Left lung (tissue), 14 donors: ENCODE results near the gene FOLR1. TPM values are rescaled to one million over a fixed set of nuclear protein-coding genes. Genes with fewer than 3 reads are reported as not detected.
"Not testable (repeated sequence)": the region's sequence is repeated elsewhere in the genome, so short reads cannot be mapped to it uniquely, and the experiment has no call there.

Source experiments
- ATAC-seq: fragments of 200-7000 bp; cut with Tn5 transposase; one replicate; pipeline ENCODE4 v1.9.1; 2020; ENCODE audit warnings: moderate library complexity
- DNase-seq, 4 donors: peaks; one replicate each; pipeline ENCODE4 v3.0.0-alpha.2; 2013 to 2020
- H3K27ac ChIP-seq, 2 donors: fragments of 200-600 bp; sonication (generic) in 1 of 2; one replicate each; pipeline versions ENCODE4 v1.5.0 to v1.8.0; 2020 to 2021
- H3K27me3 ChIP-seq, 2 donors: fragments of 200-600 bp; sonication (generic) in 1 of 2; one replicate each; pipeline versions ENCODE4 v1.5.0 to v1.8.0; 2020 to 2021
- H3K36me3 ChIP-seq, 2 donors: fragments of 200-600 bp; sonication (generic) in 1 of 2; one replicate each; pipeline versions ENCODE4 v1.5.0 to v1.8.0; 2020 to 2021
- H3K4me1 ChIP-seq, 2 donors: fragments of 200-600 bp; one replicate each; pipeline ENCODE4 v1.8.0; 2021
- H3K4me3 ChIP-seq, 2 donors: fragments of 200-600 bp; sonication (generic) in 1 of 2; one replicate each; pipeline versions ENCODE4 v1.5.0 to v1.8.0; 2020 to 2021; ENCODE audit warnings: mild to moderate bottlenecking in 1 of 2
- H3K9me3 ChIP-seq, 2 donors: fragments of 200-600 bp; sonication (generic) in 1 of 2; one replicate each; pipeline versions ENCODE4 v1.5.0 to v1.8.0; 2020 to 2021
- CTCF ChIP-seq, 2 donors: fragments of 200-600 bp; sonication (generic) in 1 of 2; IDR thresholded peaks; one replicate each; pipeline versions ENCODE4 v1.5.0 to v1.8.0; 2021; ENCODE audit warnings: antibody characterized with exemption in 2 of 2
- intact Hi-C, 2 donors: fragments of 100-400 bp; cut with DNase I; formaldehyde crosslinking; loops; one replicate each; pipeline versions ENCODE4 v1.11.2 to v1.14.2; 2022
- long read RNA-seq, 12 donors: library from polyadenylated mRNA in 2 of 12; unstranded in 2 of 12; transcript quantifications; one replicate each; pipeline ENCODE4 v2.0.0 and lab custom pipeline, GENCODE V29; 2019 to 2026
- polyA plus RNA-seq, 6 donors: library from polyadenylated mRNA; unstranded; fragments of 120-200 nt; gene quantifications; one replicate each; pipeline ENCODE4 v1.2.1, GENCODE V29; 2013; ENCODE audit not compliant: insufficient read length in 6 of 6
- total RNA-seq, 2 donors: library from RNA; stranded (reverse); fragmentation: NEBNext Ultra II Directional; extraction: Animal tissue kit (Norgen Biotek cat#: 25700); gene quantifications; one replicate each; pipeline ENCODE4 v1.2.1, GENCODE V29; 2021
- donor health status: DM: no; HTN: yes; CAD: no.
- donor health status: DM: no; HTN: no; CAD: no.

Gene FOLR1
- total RNA-seq = 100 to 1,000 TPM in 1 of 2 donors, 10 to 100 TPM in 1; 80.8 to 409 TPM
- 10 to 100 TPM; 53.5 to 88.6 (median 64.4) TPM for polyA plus RNA-seq
- long read RNA-seq, donor 1, transcript FOLR1-201 (5 exons, 1,130 nt) = minor isoform, 16 of 72 reads
- long read RNA-seq, donor 1, transcript FOLR1-204 (6 exons, 1,061 nt) = minor isoform, 16 of 72 reads
- long read RNA-seq, donor 1, transcript FOLR1-202 (4 exons, 996 nt) = major isoform, 21 of 72 reads
- long read RNA-seq, donor 1, partial matches to known transcripts = 18 of 72 reads
- long read RNA-seq, donor 1, other reads (novel, unspliced or antisense) = 0 of 72 reads
- long read RNA-seq, donor 2, transcript FOLR1-204 (6 exons, 1,061 nt) = minor isoform, 5 of 33 reads
- long read RNA-seq, donor 2, transcript FOLR1-201 (5 exons, 1,130 nt) = minor isoform, 5 of 33 reads
- long read RNA-seq, donor 2, transcript FOLR1-202 (4 exons, 996 nt) = major isoform, 9 of 33 reads
- long read RNA-seq, donor 2, partial matches to known transcripts = 14 of 33 reads
- long read RNA-seq, donor 2, other reads (novel, unspliced or antisense) = 0 of 33 reads
- long read RNA-seq, donor 3, transcript FOLR1-201 (5 exons, 1,130 nt) = minor isoform, 5 of 24 reads
- long read RNA-seq, donor 3, transcript FOLR1-202 (4 exons, 996 nt) = major isoform, 11 of 24 reads
- long read RNA-seq, donor 3, transcript FOLR1-204 (6 exons, 1,061 nt) = minor isoform, 8 of 24 reads
- long read RNA-seq, donor 3, partial matches to known transcripts = 0 of 24 reads
- long read RNA-seq, donor 3, other reads (novel, unspliced or antisense) = 0 of 24 reads
- long read RNA-seq, donor 4, transcript FOLR1-202 (4 exons, 996 nt) = major isoform, 484 of 680 reads
- long read RNA-seq, donor 4, transcript FOLR1-201 (5 exons, 1,130 nt) = minor isoform, 52 of 680 reads
- long read RNA-seq, donor 4, transcript FOLR1-204 (6 exons, 1,061 nt) = minor isoform, 112 of 680 reads
- long read RNA-seq, donor 4, partial matches to known transcripts = 16 of 680 reads
- long read RNA-seq, donor 4, other reads (novel, unspliced or antisense) = 14 of 680 reads
- long read RNA-seq, donor 5, transcript FOLR1-204 (6 exons, 1,061 nt) = minor isoform, 8 of 43 reads
- long read RNA-seq, donor 5, transcript FOLR1-201 (5 exons, 1,130 nt) = minor isoform, 7 of 43 reads
- long read RNA-seq, donor 5, transcript FOLR1-202 (4 exons, 996 nt) = major isoform, 23 of 43 reads
- long read RNA-seq, donor 5, partial matches to known transcripts = 5 of 43 reads
- long read RNA-seq, donor 5, other reads (novel, unspliced or antisense) = 0 of 43 reads
- long read RNA-seq, donor 6, transcript FOLR1-204 (6 exons, 1,061 nt) = major isoform, 15 of 39 reads
- long read RNA-seq, donor 6, transcript FOLR1-202 (4 exons, 996 nt) = minor isoform, 8 of 39 reads
- long read RNA-seq, donor 6, partial matches to known transcripts = 12 of 39 reads
- long read RNA-seq, donor 6, other reads (novel, unspliced or antisense) = 0 of 39 reads
- long read RNA-seq, donor 7, transcript FOLR1-204 (6 exons, 1,061 nt) = minor isoform, 13 of 35 reads
- long read RNA-seq, donor 7, transcript FOLR1-202 (4 exons, 996 nt) = major isoform, 14 of 35 reads
- long read RNA-seq, donor 7, transcript FOLR1-201 (5 exons, 1,130 nt) = minor isoform, 8 of 35 reads
- long read RNA-seq, donor 7, partial matches to known transcripts = 0 of 35 reads
- long read RNA-seq, donor 7, other reads (novel, unspliced or antisense) = 0 of 35 reads
- long read RNA-seq, donor 8, transcript FOLR1-202 (4 exons, 996 nt) = major isoform, 13 of 38 reads
- long read RNA-seq, donor 8, transcript FOLR1-201 (5 exons, 1,130 nt) = minor isoform, 12 of 38 reads
- long read RNA-seq, donor 8, transcript FOLR1-204 (6 exons, 1,061 nt) = minor isoform, 12 of 38 reads
- long read RNA-seq, donor 8, partial matches to known transcripts = 0 of 38 reads
- long read RNA-seq, donor 8, other reads (novel, unspliced or antisense) = 0 of 38 reads
- long read RNA-seq, donor 9 = 0 reads
- long read RNA-seq, donor 10, transcript FOLR1-201 (5 exons, 1,130 nt) = minor isoform, 8 of 259 reads
- long read RNA-seq, donor 10, transcript FOLR1-204 (6 exons, 1,061 nt) = minor isoform, 24 of 259 reads
- long read RNA-seq, donor 10, transcript FOLR1-202 (4 exons, 996 nt) = major isoform, 216 of 259 reads
- long read RNA-seq, donor 10, partial matches to known transcripts = 1 of 259 reads
- long read RNA-seq, donor 10, other reads (novel, unspliced or antisense) = 9 of 259 reads
- long read RNA-seq, donor 11 = 0 reads
- long read RNA-seq, donor 12, transcript FOLR1-204 (6 exons, 1,061 nt) = minor isoform, 11 of 37 reads
- long read RNA-seq, donor 12, transcript FOLR1-202 (4 exons, 996 nt) = minor isoform, 12 of 37 reads
- long read RNA-seq, donor 12, transcript FOLR1-201 (5 exons, 1,130 nt) = major isoform, 13 of 37 reads
- long read RNA-seq, donor 12, partial matches to known transcripts = 0 of 37 reads
- long read RNA-seq, donor 12, other reads (novel, unspliced or antisense) = 0 of 37 reads

- Histone ChIP-seq H3K4me3 (peak within 1 kb of the TSS in 1 of 2 donors; percentile 5), H3K9me3 (no peaks in the 10 kb centered on the region), H3K36me3 (no peaks in the 10 kb centered on the region), H3K27ac (peak within 1 kb of the TSS; percentile 26 to 42), H3K27me3 (no peaks in the 10 kb centered on the region), H3K4me1 (peaks cover 0 to 11% of the 10 kb centered on the region in 2 donors)
- ATAC-seq (peak; percentile 84), DNase-seq (peak in 1 of 4 donors; percentile 73)
- intact Hi-C loops = no loop called here
- no peak for TF ChIP-seq CTCF (IDR thresholded peaks at IDR 0.05)
Measured at GRCh38 chr11:72191961-72192381, at the start of gene FOLR1. Gene FOLR1, plus strand, starts transcription at chr11:72192140. Its CDS starts 34 bp downstream, at chr11:72192174.

- H3K4me1 ChIP-seq = peaks cover 0 to 18% of the 10 kb centered on the region in 2 donors
- intact Hi-C loops, H3K27me3 ChIP-seq, H3K4me3 ChIP-seq, H3K27ac ChIP-seq, H3K9me3 ChIP-seq, ATAC-seq, DNase-seq, H3K36me3 ChIP-seq: not testable (repeated sequence)
Measured at GRCh38 chr11:72142543-72142942, 49.4 kb upstream of the FOLR1 start.

GRCh38 chr11:72144807-72145565, 47.0 kb upstream of the FOLR1 start:
- no peak for TF ChIP-seq CTCF (IDR thresholded peaks at IDR 0.05)
- Histone ChIP-seq H3K4me3 (no peak overlapping the region), H3K4me1 (peaks cover 0 to 11% of the 10 kb centered on the region in 2 donors), H3K9me3 (no peaks in the 10 kb centered on the region), H3K27ac (no peak overlapping the region), H3K36me3 (no peaks in the 10 kb centered on the region), H3K27me3 (no peaks in the 10 kb centered on the region)
- intact Hi-C loops = no loop called here
- DNase-seq = no peak
- ATAC-seq = no peak

GRCh38 chr11:72146625-72147024, 45.3 kb upstream of the FOLR1 start:
- no peak overlapping the region for H3K27ac ChIP-seq
- H3K9me3 ChIP-seq = no peaks in the 10 kb centered on the region
- TF ChIP-seq CTCF (IDR thresholded peaks at IDR 0.05) = no peak
- ATAC-seq (no peak), DNase-seq (no peak)
- H3K36me3 ChIP-seq = no peaks in the 10 kb centered on the region
- intact Hi-C loops = no loop called here
- peaks cover 0 to 11% of the 10 kb centered on the region in 2 donors for H3K4me1 ChIP-seq
- H3K27me3 ChIP-seq = no peaks in the 10 kb centered on the region
- no peak overlapping the region for H3K4me3 ChIP-seq
